ENCODE data around the gene CCDC69. TPM values are rescaled to one million over a fixed set of nuclear protein-coding genes. Genes with fewer than 3 reads are reported as not detected.

CCDC69 gene
- total and polyA plus RNA-seq, 9 donors: 38.5 to 104 (median 84.5) TPM

GRCh38 chr5:151214614-151215545 lies 9.0 kb downstream of the CCDC69 start:
- Histone ChIP-seq H3K4me3 (ENCODE audit: low read length) (no peak overlapping the region), H3K27ac (ENCODE audit: low read length) (peak overlapping the region; percentile 74), H3K27me3 (ENCODE audit: control insufficient read depth, insufficient read depth, low read length) (no peaks in the 10 kb centered on the region), H3K9me3 (replicated peaks; ENCODE audit: control insufficient read depth, low read depth, low read length) (no peaks in the 10 kb centered on the region), H3K4me1 (ENCODE audit: control insufficient read depth, insufficient read depth, low read length) (peaks cover 17% of the 10 kb centered on the region), H3K36me3 (ENCODE audit: control insufficient read depth, insufficient read depth, low read length) (peaks cover 4% of the 10 kb centered on the region)
- 75% methylated on average over 8 of the region's 10 CpGs for WGBS (ENCODE audit: insufficient coverage)
- DNase-seq: no peak

- Histone ChIP-seq H3K36me3 (ENCODE audit: control insufficient read depth, insufficient read depth, low read length) (peaks cover 4% of the 10 kb centered on the region), H3K4me1 (ENCODE audit: control insufficient read depth, insufficient read depth, low read length) (peaks cover 15% of the 10 kb centered on the region), H3K9me3 (replicated peaks; ENCODE audit: control insufficient read depth, low read depth, low read length) (no peaks in the 10 kb centered on the region), H3K27me3 (ENCODE audit: control insufficient read depth, insufficient read depth, low read length) (no peaks in the 10 kb centered on the region), H3K27ac (ENCODE audit: low read length) (peak overlapping the region; percentile 45), H3K4me3 (ENCODE audit: low read length) (no peak overlapping the region)
- DNase-seq: peak; percentile 67
- 0% methylated on average over 1 of the region's 9 CpGs for WGBS (ENCODE audit: insufficient coverage)
Measured at GRCh38 chr5:151213803-151214613, 9.9 kb downstream of the CCDC69 start.

DNA sequence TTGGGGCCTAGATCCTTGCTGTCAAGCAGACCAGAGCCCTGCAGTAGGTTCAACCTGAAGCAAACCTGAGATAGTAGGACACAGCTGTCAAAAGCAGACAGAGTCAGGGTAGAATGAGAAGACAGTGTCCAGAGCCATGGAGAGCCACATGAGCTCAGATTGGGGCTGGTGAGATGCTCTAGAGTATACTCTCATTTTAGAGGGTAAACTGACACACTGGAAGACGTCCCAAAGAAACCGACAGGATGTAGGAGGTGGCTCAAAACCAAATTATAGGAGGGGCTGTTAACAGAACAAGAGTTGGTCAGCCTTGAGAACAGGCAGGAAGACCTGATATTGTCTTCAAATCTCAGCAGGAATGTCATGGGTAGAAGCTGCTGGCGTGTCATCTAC lies 11.5 kb downstream of the CCDC69 start:
- Histone ChIP-seq H3K27ac (ENCODE audit: low read length) (no peak overlapping the region), H3K36me3 (ENCODE audit: control insufficient read depth, insufficient read depth, low read length) (peaks cover 4% of the 10 kb centered on the region), H3K27me3 (ENCODE audit: control insufficient read depth, insufficient read depth, low read length) (no peaks in the 10 kb centered on the region), H3K4me1 (ENCODE audit: control insufficient read depth, insufficient read depth, low read length) (peaks cover 15% of the 10 kb centered on the region), H3K4me3 (ENCODE audit: low read length) (no peak overlapping the region), H3K9me3 (replicated peaks; ENCODE audit: control insufficient read depth, low read depth, low read length) (no peaks in the 10 kb centered on the region)
- DNase-seq: no peak
- 68% methylated on average over 3 of the region's 3 CpGs for WGBS (ENCODE audit: insufficient coverage)

DNA sequence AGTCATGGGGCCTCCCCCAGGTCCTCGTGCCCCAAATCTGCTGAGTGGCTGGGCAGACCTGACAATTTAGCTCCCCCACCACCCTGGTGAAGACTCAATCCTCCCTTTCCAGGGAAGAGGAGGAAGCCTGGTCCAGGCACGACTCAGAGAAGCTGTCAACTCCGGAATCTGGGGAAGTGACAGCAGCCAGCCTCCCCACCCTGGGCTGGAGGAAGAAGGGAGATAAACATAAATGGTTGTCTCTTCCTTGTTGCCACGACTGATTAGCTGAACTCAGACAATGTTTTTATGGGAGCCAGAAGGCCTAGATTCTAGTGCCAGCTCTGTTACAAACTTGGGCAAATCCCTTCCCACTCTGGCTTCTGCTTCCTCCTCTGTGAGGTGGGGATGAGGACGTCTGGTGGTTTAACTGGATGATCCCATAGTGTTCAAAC lies 15.4 kb downstream of the CCDC69 start:
- Histone ChIP-seq H3K27me3 (ENCODE audit: control insufficient read depth, insufficient read depth, low read length) (no peaks in the 10 kb centered on the region), H3K4me3 (ENCODE audit: low read length) (no peak overlapping the region), H3K27ac (ENCODE audit: low read length) (no peak overlapping the region), H3K9me3 (replicated peaks; ENCODE audit: control insufficient read depth, low read depth, low read length) (no peaks in the 10 kb centered on the region), H3K4me1 (ENCODE audit: control insufficient read depth, insufficient read depth, low read length) (no peaks in the 10 kb centered on the region), H3K36me3 (ENCODE audit: control insufficient read depth, insufficient read depth, low read length) (peaks cover 4% of the 10 kb centered on the region)
- no CpG with 5 or more reads among the region's 5 CpGs for WGBS (ENCODE audit: insufficient coverage)
- DNase-seq: no peak

DNA sequence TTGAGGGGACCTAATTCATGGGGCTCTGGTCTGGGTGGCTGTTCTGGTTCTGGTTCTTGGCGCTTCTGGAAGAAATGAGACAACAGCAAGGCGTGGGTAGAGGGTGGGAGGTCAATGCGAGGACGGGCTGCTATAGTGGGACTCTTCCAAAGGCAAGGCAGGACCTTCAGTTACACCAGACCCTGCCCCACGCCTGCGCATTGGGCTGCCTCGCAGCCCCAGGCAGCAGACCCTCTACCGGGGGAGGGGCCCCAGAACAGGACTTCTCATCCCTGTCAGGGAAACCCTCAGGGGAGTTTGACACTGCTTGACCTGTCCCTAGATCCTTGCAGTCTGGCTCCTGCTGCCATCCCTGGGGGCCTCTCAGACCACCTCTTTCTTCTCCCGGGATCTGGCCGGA lies 18.5 kb downstream of the CCDC69 start:
- WGBS (ENCODE audit: insufficient coverage): 77% methylated on average over 8 of the region's 10 CpGs
- H3K4me3 ChIP-seq (ENCODE audit: low read length): no peak overlapping the region
- no peaks in the 10 kb centered on the region for H3K27me3 ChIP-seq (ENCODE audit: control insufficient read depth, insufficient read depth, low read length)
- H3K27ac ChIP-seq (ENCODE audit: low read length): no peak overlapping the region
- no peak for DNase-seq
- H3K4me1 ChIP-seq (ENCODE audit: control insufficient read depth, insufficient read depth, low read length): no peaks in the 10 kb centered on the region
- peaks cover 7% of the 10 kb centered on the region for H3K36me3 ChIP-seq (ENCODE audit: control insufficient read depth, insufficient read depth, low read length)
- H3K9me3 ChIP-seq (replicated peaks; ENCODE audit: control insufficient read depth, low read depth, low read length): no peaks in the 10 kb centered on the region

GRCh38 chr5:151204051-151204450 lies 19.8 kb downstream of the CCDC69 start:
- DNase-seq: no peak
- no CpG with 5 or more reads among the region's 5 CpGs for WGBS (ENCODE audit: insufficient coverage)
- no peaks in the 10 kb centered on the region for H3K4me1 ChIP-seq (ENCODE audit: control insufficient read depth, insufficient read depth, low read length)
- no peak overlapping the region for H3K27ac ChIP-seq (ENCODE audit: low read length)
- H3K27me3 ChIP-seq (ENCODE audit: control insufficient read depth, insufficient read depth, low read length): no peaks in the 10 kb centered on the region
- H3K36me3 ChIP-seq (ENCODE audit: control insufficient read depth, insufficient read depth, low read length): peaks cover 7% of the 10 kb centered on the region
- H3K9me3 ChIP-seq (replicated peaks; ENCODE audit: control insufficient read depth, low read depth, low read length): no peaks in the 10 kb centered on the region
- no peak overlapping the region for H3K4me3 ChIP-seq (ENCODE audit: low read length)

GRCh38 chr5:151202381-151203139 lies 21.3 kb downstream of the CCDC69 start:
- no peak overlapping the region for H3K4me3 ChIP-seq (ENCODE audit: low read length)
- H3K27me3 ChIP-seq (ENCODE audit: control insufficient read depth, insufficient read depth, low read length): no peaks in the 10 kb centered on the region
- DNase-seq: no peak
- 80% methylated on average over 1 of the region's 5 CpGs for WGBS (ENCODE audit: insufficient coverage)
- no peaks in the 10 kb centered on the region for H3K4me1 ChIP-seq (ENCODE audit: control insufficient read depth, insufficient read depth, low read length)
- H3K36me3 ChIP-seq (ENCODE audit: control insufficient read depth, insufficient read depth, low read length): peaks cover 7% of the 10 kb centered on the region
- no peak overlapping the region for H3K27ac ChIP-seq (ENCODE audit: low read length)
- H3K9me3 ChIP-seq (replicated peaks; ENCODE audit: control insufficient read depth, low read depth, low read length): no peaks in the 10 kb centered on the region

DNA sequence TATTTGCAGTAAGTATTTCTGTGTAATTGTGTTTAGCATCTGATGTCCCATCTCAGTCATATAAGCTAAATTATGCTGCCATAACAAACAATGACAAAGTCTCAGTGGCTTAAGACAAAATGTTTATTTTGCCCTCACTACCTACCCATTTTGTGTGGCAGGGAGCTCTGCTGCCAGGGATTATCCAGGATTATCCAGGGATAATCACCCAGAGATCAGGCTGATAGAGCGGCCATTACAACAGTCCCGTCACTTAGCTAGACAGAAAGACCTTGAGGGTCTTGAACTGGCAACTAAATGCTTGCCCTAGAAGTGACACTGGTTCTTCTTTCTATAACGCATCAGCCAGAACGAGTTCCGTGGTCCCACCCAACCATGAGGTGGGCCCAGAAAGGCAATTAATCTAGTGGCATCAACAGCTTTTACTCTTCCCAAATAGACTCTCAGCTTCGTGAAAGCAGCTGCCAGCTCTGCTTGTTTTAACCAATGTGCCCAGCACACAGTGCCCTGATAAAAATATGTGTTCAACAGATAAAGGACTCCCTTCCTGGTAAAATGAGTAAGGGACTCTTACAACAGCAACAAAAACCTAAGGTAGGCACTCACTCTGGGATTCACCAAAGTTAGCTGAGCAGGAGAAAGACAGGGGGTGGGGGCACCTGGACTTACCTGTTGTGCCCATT lies 22.8 kb downstream of the CCDC69 start:
- no peak for DNase-seq
- WGBS (ENCODE audit: insufficient coverage): 70% methylated on average over 5 of the region's 6 CpGs
- Histone ChIP-seq H3K4me3 (ENCODE audit: low read length) (no peak overlapping the region), H3K27ac (ENCODE audit: low read length) (no peak overlapping the region), H3K36me3 (ENCODE audit: control insufficient read depth, insufficient read depth, low read length) (peaks cover 10% of the 10 kb centered on the region), H3K27me3 (ENCODE audit: control insufficient read depth, insufficient read depth, low read length) (no peaks in the 10 kb centered on the region), H3K9me3 (replicated peaks; ENCODE audit: control insufficient read depth, low read depth, low read length) (no peaks in the 10 kb centered on the region), H3K4me1 (ENCODE audit: control insufficient read depth, insufficient read depth, low read length) (no peaks in the 10 kb centered on the region)

DNA sequence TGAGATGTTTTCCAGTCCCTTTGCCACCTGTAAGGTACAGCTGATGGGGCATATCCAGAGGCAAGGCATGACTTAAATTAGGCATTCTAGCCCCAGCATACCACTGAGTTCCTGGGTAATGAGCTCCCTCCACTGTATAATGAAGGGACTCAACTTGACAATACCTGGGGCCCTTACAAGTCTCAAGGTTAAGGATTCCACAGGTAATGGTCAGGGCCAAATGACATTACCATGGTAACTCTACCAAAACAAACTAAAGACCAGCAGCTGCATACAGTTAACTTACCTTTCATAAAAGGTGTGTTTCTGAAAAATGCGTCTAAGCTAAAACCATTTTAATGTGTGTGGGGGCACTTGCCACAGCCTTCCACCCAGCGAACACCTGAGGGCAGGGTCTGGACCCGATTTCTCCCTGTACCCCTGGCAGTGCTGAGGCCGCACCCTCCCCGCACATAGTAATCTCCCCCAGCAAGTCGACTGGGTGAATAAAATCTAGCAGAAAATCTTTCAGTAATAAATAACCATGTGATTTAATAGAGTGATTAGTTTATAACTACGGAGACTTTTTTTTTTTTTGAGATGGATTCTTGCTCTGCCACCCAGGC lies 24.2 kb downstream of the CCDC69 start:
- DNase-seq: no peak
- Histone ChIP-seq H3K9me3 (replicated peaks; ENCODE audit: control insufficient read depth, low read depth, low read length) (no peaks in the 10 kb centered on the region), H3K27ac (ENCODE audit: low read length) (no peak overlapping the region), H3K36me3 (ENCODE audit: control insufficient read depth, insufficient read depth, low read length) (peaks cover 10% of the 10 kb centered on the region), H3K4me1 (ENCODE audit: control insufficient read depth, insufficient read depth, low read length) (no peaks in the 10 kb centered on the region), H3K4me3 (ENCODE audit: low read length) (no peak overlapping the region), H3K27me3 (ENCODE audit: control insufficient read depth, insufficient read depth, low read length) (no peaks in the 10 kb centered on the region)
- no CpG with 5 or more reads among the region's 7 CpGs for WGBS (ENCODE audit: insufficient coverage)
